GM21447 (cell line): ENCODE data around the gene SPNS2.

ENCODE experiments used
- ATAC-seq: cut with Tn5 transposase; IDR thresholded peaks from one replicate; pipeline ENCODE4 v1.9.1; 2021; ENCODE audit not compliant: unreplicated experiment

The SPNS2 gene

GRCh38 chr17:4479982-4480751, 18.5 kb upstream of the SPNS2 start:
- no peak for ATAC-seq

- ATAC-seq = no peak
Measured at GRCh38 chr17:4480929-4481898, 17.5 kb upstream of the SPNS2 start.

- ATAC-seq = no peak
Measured at GRCh38 chr17:4482338-4483011, 16.2 kb upstream of the SPNS2 start.

GRCh38 chr17:4483012-4483840, 15.5 kb upstream of the SPNS2 start:
- no peak for ATAC-seq

- ATAC-seq = no peak
Measured at GRCh38 chr17:4485676-4486646, 12.7 kb upstream of the SPNS2 start.

- ATAC-seq = no peak
Measured at GRCh38 chr17:4487296-4487695, 11.4 kb upstream of the SPNS2 start.

GRCh38 chr17:4487820-4488716, 10.6 kb upstream of the SPNS2 start:
- no peak for ATAC-seq

GRCh38 chr17:4488989-4489595, 9.6 kb upstream of the SPNS2 start:
- no peak for ATAC-seq

- ATAC-seq = no peak
Measured at GRCh38 chr17:4490109-4490591, 8.5 kb upstream of the SPNS2 start.

- ATAC-seq = no peak
Measured at GRCh38 chr17:4490637-4491061, 8.0 kb upstream of the SPNS2 start.

- no peak for ATAC-seq
Measured at GRCh38 chr17:4492721-4493561, 5.7 kb upstream of the SPNS2 start.

- ATAC-seq = no peak
Measured at GRCh38 chr17:4497101-4497824, 1.4 kb upstream of the SPNS2 start.

- ATAC-seq = no peak
Measured at GRCh38 chr17:4499431-4500190, 930 bp downstream of the SPNS2 start.

- no peak for ATAC-seq
Measured at GRCh38 chr17:4500191-4500571, 1.5 kb downstream of the SPNS2 start.

- ATAC-seq = no peak
Measured at GRCh38 chr17:4501295-4501949, 2.7 kb downstream of the SPNS2 start.
